Urinary bladder (tissue), 4 donors: ENCODE measurements around the gene GNG10. TPM values are rescaled to one million over a fixed set of nuclear protein-coding genes. Genes with fewer than 3 reads are reported as not detected.

Experiments
- DNase-seq: peaks from one replicate; pipeline ENCODE4 v3.0.0-alpha.2; 2015; ENCODE audit errors: extremely low spot score
- H3K27ac ChIP-seq: one replicate; pipeline ENCODE4 v1.5.1; 2013; ENCODE audit warnings: low read depth, mild to moderate bottlenecking, moderate library complexity
- H3K36me3 ChIP-seq: one replicate; pipeline ENCODE4 v1.6.1; 2013; ENCODE audit warnings: mild to moderate bottlenecking, moderate library complexity; ENCODE audit not compliant: insufficient read depth
- H3K4me1 ChIP-seq: one replicate; pipeline ENCODE4 v1.6.1; 2013; ENCODE audit warnings: mild to moderate bottlenecking, moderate library complexity; ENCODE audit not compliant: insufficient read depth
- H3K4me3 ChIP-seq: one replicate; pipeline ENCODE4 v1.5.1; 2013; ENCODE audit warnings: low read depth, low read length
- WGBS: extraction: QIAGEN DNeasy Blood & Tissue Kit; methylation state at CpG from one replicate; pipeline ENCODE4 v1.1.7; 2013; 5-methylcytosine and 5-hydroxymethylcytosine counted together
- polyA plus RNA-seq: library from polyadenylated mRNA; stranded (reverse); fragments of 200-250 nt; gene quantifications from one replicate; pipeline ENCODE4 v1.2.3, GENCODE V29; 2013
- total RNA-seq: library from RNA; depleted of rRNA; stranded (reverse); fragments of >200 nt; gene quantifications from one replicate; pipeline ENCODE4 v1.2.3, GENCODE V29; 2014
- donor health status: healthy with polysubstance abuse.
- donor health status: healthy.

GNG10 gene
- total and polyA plus RNA-seq, 2 donors: 45.0 to 90.4 TPM

DNA sequence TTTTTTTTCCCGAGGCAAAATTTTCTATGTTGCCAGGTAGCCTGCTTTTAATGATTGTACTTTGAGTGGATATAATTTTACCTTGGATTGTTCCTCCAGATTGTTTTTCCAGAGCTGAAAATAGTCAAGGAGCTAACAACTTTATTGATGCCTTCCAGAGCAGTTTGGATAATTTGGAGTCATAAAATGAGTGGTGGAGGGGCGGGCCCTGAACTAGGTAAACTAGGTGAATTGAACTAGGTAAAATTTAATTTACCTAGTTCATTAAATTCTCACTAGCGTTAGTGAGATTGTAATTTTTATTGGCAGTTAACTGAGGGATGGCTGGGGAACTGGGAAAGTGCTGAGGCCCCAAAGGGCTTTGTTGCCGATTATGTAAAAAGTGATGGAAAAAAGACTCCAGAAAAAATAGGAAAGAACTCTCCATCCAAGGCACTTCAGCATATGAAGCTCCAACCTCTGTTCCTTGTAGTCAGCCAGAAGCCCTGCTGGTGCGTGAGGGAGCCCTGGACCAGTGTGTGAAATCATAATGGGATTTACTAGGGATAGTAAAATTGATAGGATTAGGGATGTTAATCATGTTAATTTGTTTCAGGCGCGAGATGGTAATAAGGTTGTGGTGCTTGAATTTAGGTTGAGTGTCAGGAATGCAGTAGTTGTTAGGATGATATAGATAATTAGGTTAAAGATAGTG, 28.6 kb upstream of the GNG10 start:
- 68% methylated on average over 7 of the region's 7 CpGs for WGBS
- no peak for DNase-seq
- H3K4me3 ChIP-seq: no peak overlapping the region

DNA sequence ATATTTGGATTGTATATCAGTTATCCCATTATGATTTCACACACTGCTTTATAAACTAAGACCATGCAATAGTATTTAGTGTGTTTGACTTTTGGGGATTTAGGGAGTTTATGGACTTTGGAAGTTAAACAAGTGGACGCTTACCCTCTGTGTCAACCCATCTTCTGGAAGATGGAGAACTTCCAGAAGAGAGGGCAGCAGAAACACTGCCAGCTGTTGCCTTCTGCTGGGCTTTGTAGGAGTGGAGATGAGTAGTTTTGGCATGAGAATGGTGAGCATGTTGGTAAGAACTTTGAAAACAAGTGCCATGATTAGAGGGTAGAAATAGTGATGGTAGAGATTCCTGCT, 28.0 kb upstream of the GNG10 start:
- Histone ChIP-seq H3K4me1 (peaks cover 2% of the 10 kb centered on the region), H3K27ac (no peak overlapping the region), H3K4me3 (no peak overlapping the region), H3K36me3 (no peaks in the 10 kb centered on the region)
- DNase-seq: no peak
- 34% methylated on average over 1 of the region's 1 CpG for WGBS

More for the DNA sequence above, 28.6 kb upstream of the GNG10 start:
- Histone ChIP-seq H3K4me1 (peaks cover 2% of the 10 kb centered on the region), H3K27ac (no peak overlapping the region), H3K36me3 (no peaks in the 10 kb centered on the region)

DNA sequence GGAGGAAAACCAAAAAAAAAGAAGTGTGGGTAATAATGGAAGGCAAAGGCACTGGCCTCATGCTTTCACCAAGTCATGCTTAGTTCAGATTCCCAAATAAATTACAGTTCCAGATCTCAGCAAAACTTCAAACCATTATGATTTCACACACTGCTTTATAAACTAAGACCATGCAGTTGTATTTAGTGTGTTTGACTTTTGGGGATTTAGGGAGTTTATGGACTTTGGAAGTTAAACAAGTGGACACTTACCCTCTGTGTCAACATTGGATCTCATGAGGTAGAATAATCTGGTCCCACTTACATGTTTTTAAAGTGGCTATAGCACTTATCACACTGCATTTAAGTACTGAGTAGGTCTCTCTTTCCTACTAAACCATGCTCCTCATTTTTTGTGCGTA, 26.5 kb upstream of the GNG10 start:
- Histone ChIP-seq H3K36me3 (no peaks in the 10 kb centered on the region), H3K27ac (no peak overlapping the region), H3K4me1 (peaks cover 2% of the 10 kb centered on the region), H3K4me3 (no peak overlapping the region)
- DNase-seq: no peak
- WGBS: 57% methylated on average over 1 of the region's 1 CpG

DNA sequence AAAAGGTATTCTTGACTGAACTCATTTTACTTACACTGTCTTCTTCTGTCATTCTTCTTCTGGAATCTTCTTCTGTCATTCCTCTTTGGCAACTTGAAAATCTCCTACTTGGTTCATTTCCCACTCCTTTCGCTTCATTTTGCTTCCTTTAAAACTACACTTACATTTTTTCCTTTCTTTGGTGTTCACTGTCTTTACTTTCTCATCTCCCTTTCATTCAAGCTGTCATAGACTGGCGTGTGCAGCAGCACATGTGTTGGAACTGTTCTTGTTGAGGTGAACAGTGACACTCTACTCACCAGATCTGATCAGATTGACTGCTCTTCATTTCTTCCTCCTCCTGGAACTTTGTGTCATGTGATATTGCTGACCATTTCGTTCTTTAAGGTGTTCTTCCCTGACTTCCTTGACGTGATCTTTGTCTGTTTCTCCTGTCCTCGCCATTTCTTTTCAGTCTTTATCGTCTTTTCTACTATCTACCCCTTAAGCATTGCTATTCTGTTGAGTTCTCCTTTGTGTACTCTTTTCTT, 23.9 kb upstream of the GNG10 start:
- H3K27ac ChIP-seq: no peak overlapping the region
- WGBS: 89% methylated on average over 6 of the region's 6 CpGs
- no peak for DNase-seq
- H3K4me3 ChIP-seq: no peak overlapping the region
- H3K4me1 ChIP-seq: peaks cover 2% of the 10 kb centered on the region
- no peaks in the 10 kb centered on the region for H3K36me3 ChIP-seq

DNA sequence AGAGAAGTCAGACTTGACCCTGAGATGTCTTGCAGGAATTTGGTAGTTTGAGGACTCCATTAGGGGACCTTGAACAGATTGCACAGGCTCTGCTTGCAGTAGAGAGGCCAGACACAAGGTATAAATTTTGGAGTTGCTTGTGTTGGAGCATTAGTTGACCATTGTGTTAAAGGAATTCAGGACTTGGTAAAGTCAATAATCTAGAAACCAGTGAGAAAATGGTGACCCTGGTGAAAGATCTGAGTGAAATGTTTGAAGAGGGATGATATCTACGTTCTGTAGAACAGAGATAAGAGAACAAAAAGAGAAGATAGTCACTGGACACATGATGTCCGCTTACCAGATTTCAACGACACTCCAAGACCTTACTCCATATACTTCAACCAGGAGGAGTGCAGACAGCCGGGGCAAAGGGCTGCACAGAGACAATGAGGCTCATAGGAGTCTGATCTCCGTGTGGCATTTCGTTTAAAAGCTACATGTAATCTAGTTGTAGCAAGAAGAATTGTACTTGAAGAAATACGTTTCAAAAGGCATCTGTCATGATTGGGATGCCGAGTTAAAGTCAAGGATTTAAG, 17.1 kb upstream of the GNG10 start:
- Histone ChIP-seq H3K36me3 (no peaks in the 10 kb centered on the region), H3K4me1 (peaks cover 1% of the 10 kb centered on the region), H3K4me3 (no peak overlapping the region), H3K27ac (no peak overlapping the region)
- no peak for DNase-seq
- 87% methylated on average over 8 of the region's 8 CpGs for WGBS

DNA sequence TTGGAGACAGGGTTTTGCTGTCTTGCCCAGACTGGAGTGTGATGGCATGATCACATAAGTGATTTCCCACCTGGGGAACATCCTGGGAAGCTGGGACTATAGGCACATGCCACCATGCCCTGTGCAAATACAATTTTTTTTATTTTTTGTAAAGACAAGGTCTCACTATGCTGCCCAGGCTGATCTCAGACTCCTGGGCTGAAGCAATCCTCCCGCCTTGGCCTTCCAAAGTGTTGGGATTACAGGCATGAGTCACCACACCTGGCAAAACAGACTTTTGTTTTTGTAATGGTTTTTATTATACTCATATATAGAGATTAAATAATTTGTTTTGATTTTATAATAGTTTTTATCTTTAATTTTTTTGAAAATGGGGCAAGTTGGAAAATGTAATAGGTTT, 15.6 kb upstream of the GNG10 start:
- 93% methylated on average over 1 of the region's 1 CpG for WGBS
- no peak overlapping the region for H3K4me3 ChIP-seq
- H3K27ac ChIP-seq: no peak overlapping the region
- H3K4me1 ChIP-seq: peaks cover 1% of the 10 kb centered on the region
- H3K36me3 ChIP-seq: no peaks in the 10 kb centered on the region
- no peak for DNase-seq

DNA sequence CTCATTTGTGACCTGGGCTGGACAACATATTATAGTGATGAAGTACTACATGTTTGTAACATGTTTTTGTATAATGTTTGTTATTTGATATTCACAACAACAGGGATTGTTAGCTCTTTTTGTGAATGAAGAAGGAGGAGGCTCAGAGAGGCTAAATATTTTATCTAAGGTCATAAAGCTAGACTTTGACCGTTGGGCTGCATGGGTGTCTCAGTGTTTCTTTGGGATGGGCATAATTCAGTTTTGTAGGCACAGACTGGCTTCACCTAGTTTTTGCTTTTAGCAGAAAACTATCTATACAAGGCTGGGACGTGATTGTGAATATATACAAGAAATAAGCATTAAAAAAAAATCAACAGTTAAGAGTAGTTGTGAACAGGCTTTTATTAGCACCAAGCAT, 15.0 kb upstream of the GNG10 start:
- H3K27ac ChIP-seq: no peak overlapping the region
- H3K36me3 ChIP-seq: no peaks in the 10 kb centered on the region
- peaks cover 1% of the 10 kb centered on the region for H3K4me1 ChIP-seq
- DNase-seq: no peak
- 80% methylated on average over 2 of the region's 2 CpGs for WGBS
- no peak overlapping the region for H3K4me3 ChIP-seq

DNA sequence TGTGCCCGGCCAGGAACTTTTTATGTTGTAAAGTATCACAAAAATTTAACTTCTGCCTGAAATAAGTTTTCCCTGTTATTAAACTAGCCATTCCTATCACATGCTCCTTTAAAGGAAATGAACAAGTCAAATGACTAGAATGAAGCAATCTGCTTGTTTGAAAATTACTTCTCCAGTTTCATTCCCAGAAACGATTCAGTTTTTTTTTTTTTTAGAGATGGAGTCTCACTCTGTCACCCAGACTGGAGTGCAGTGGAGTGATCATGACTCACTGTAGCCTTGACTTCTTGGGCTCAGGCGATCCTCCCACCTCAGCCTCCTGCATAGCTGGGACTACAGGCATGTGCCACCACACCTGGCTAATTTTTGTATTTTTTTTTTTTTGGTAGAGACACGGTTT, 13.3 kb upstream of the GNG10 start:
- Histone ChIP-seq H3K4me3 (no peak overlapping the region), H3K36me3 (no peaks in the 10 kb centered on the region), H3K27ac (no peak overlapping the region), H3K4me1 (peaks cover 1% of the 10 kb centered on the region)
- no peak for DNase-seq
- 80% methylated on average over 4 of the region's 4 CpGs for WGBS

DNA sequence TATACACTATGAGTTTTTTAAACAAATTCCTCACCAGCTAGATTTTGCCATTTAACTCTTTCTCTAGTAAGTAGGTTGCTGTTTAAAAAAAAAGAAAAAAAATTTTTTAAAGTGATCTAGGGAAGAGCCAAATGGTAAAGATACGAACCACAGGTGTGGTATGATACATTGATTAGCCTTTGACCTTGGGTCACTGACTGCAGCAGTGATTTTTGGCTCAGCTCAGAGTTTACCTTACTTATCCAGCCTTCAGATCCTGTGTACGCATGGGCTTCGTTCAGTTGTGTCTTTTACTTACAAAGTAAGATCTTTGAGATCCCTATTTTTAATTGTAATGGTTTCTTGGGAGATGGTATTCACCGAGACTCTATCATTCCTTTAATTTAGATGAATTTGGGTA, 12.4 kb upstream of the GNG10 start:
- no peak overlapping the region for H3K4me3 ChIP-seq
- DNase-seq: no peak
- WGBS: 90% methylated on average over 4 of the region's 4 CpGs

DNA sequence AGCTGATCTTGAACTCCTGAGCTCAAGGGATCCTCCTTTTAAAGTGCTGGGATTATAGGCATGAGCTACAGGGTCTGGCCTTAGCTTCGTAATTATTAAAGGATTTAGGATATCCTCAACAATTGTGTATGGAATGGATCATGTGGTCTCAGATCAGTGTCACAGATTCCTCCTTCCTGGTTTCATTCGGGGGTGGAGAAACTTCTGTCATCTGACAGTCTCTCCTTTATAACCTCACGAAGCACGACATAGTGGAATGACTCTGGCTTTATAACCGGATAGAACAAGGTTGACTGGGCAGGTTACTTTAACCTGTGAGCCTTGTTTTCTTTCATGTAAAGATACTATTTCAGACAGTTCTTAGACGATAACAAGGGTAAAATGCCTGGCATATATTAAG, 4.4 kb upstream of the GNG10 start:
- Histone ChIP-seq H3K4me3 (no peak overlapping the region), H3K4me1 (no peaks in the 10 kb centered on the region), H3K27ac (no peak overlapping the region), H3K36me3 (no peaks in the 10 kb centered on the region)
- WGBS: 57% methylated on average over 6 of the region's 6 CpGs
- no peak for DNase-seq

More for the DNA sequence above, 12.4 kb upstream of the GNG10 start:
- H3K27ac ChIP-seq: no peak overlapping the region
- no peaks in the 10 kb centered on the region for H3K36me3 ChIP-seq
- peaks cover 1% of the 10 kb centered on the region for H3K4me1 ChIP-seq

DNA sequence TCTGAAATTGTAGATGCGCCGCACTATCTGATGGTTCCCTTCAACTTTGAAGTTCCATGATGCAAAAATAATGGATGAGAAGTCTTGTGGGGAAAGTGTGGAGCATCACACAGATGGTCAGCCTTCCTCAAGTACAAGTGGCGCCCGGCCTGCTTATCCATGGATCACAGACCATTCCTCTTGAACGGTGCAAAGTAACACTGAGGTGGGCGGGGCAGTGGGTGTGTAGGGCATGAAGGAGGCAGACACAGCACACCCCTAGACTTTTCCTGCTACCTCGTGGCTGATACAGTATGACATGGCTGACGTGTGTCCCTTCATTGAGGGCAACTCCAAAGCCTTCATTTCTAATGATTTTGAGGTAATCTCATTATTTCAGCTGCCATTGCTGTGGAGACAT, 2.5 kb upstream of the GNG10 start:
- H3K4me3 ChIP-seq: no peak overlapping the region
- 75% methylated on average over 8 of the region's 8 CpGs for WGBS
- no peak for DNase-seq
- H3K4me1 ChIP-seq: peaks cover 3% of the 10 kb centered on the region
- no peaks in the 10 kb centered on the region for H3K36me3 ChIP-seq
- H3K27ac ChIP-seq: no peak overlapping the region

DNA sequence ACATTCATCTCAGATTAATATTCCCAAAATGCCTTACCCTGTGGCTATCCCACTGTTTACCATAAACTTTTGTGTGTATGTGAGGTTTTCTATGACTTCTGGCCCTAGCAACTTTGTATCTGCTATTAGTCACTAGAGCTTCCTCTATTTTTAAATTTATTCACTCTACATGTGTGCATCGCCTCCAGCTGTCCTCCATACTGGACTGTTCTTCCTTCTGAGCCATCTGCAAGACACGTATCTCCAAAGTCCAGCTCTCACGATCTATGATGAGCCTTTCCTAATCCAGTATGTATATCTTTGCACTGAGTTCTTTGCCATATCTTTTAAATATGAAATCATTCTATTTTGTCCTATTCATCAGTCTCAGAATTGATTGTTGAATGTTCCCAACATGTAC, 1.7 kb upstream of the GNG10 start:
- no peaks in the 10 kb centered on the region for H3K36me3 ChIP-seq
- 84% methylated on average over 3 of the region's 3 CpGs for WGBS
- no peak for DNase-seq

DNA sequence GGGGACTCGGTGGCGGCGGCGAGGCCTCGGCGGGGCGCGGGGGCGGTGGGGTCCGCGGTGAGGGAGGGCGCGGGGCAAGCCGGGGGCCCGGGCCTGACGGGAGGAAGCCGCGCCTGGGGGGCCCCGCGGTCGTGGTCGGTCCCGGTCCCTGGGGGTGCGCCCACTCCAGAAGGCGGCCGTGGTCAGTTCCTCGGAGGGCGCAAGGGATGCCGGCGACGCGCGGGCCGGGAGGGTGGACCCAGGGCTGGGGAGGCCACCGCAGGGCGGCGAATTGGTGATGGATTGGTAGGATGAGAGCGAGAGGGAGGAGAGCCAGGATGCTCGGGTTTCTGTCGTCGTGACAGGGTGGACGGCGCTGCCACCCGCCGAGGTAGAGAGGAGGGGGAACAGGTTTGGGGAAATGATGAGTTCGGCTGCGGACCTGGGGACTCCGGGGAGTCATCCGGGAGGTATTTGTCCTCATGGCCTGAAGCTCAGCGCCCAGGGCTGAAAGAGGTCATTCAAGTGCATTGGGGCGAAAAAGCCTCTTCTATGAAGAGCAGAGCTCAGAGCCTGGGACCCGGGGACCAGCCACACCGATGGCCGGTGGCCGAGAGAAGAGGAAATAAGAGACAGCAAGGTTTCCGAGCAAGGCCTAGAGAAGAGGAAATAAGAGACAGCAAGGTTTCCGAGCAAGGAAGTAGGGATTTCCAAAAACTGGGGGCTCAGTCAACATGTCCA, 557 bp downstream of the GNG10 start:
- no peak for DNase-seq
- Histone ChIP-seq H3K4me1 (peaks cover 3% of the 10 kb centered on the region), H3K36me3 (no peaks in the 10 kb centered on the region), H3K4me3 (peak overlapping the region; percentile 80), H3K27ac (peak overlapping the region; percentile 14)
- under 1% methylated on average over 57 of the region's 57 CpGs for WGBS

More for the DNA sequence above, 1.7 kb upstream of the GNG10 start:
- Histone ChIP-seq H3K4me1 (peaks cover 3% of the 10 kb centered on the region), H3K4me3 (no peak overlapping the region), H3K27ac (no peak overlapping the region)
